Spinal cord (tissue), 10 donors: ENCODE measurements around the gene KLHDC10. TPM values are rescaled to one million over a fixed set of nuclear protein-coding genes. Genes with fewer than 3 reads are reported as not detected.
"Not testable (repeated sequence)": the region's sequence is repeated elsewhere in the genome, so short reads cannot be mapped to it uniquely, and the experiment has no call there.

Experiments used
- DNase-seq, 6 donors: peaks; one replicate each; pipeline versions ENCODE4 v3.0.0 to v3.0.0-alpha.2; 2013 to 2015; ENCODE audit warnings: low spot score in 6 of 6, low read depth in 4 of 6
- H3K27ac ChIP-seq: one replicate; pipeline ENCODE4 v1.5.1; 2013; ENCODE audit warnings: low read depth, low read length, control low read depth
- H3K27me3 ChIP-seq: one replicate; pipeline ENCODE4 v1.6.1; 2013; ENCODE audit warnings: low read length; ENCODE audit not compliant: control insufficient read depth, insufficient read depth
- H3K36me3 ChIP-seq: one replicate; pipeline ENCODE4 v1.6.1; 2013; ENCODE audit warnings: low read length; ENCODE audit not compliant: control insufficient read depth, insufficient read depth
- H3K4me1 ChIP-seq: one replicate; pipeline ENCODE4 v1.6.1; 2013; ENCODE audit warnings: low read length; ENCODE audit not compliant: control insufficient read depth, insufficient read depth
- H3K4me3 ChIP-seq: one replicate; pipeline ENCODE4 v1.5.1; 2013; ENCODE audit warnings: low read depth, low read length, control low read depth
- H3K9me3 ChIP-seq: one replicate; pipeline ENCODE4 v1.6.1; 2013; ENCODE audit warnings: low read length; ENCODE audit not compliant: control insufficient read depth, insufficient read depth
- WGBS: methylation state at CpG from one replicate; pipeline ENCODE4 v1.1.5; 2013; ENCODE audit warnings: missing lambda C conversion rate; ENCODE audit not compliant: insufficient coverage; 5-methylcytosine and 5-hydroxymethylcytosine counted together
- polyA plus RNA-seq, 2 donors: library from polyadenylated mRNA; unstranded; fragments of 120-200 nt; gene quantifications; one replicate each; pipeline ENCODE4 v1.2.1, GENCODE V29; 2013; ENCODE audit not compliant: insufficient read length in 2 of 2
- total RNA-seq, 2 donors: library from RNA; depleted of rRNA in 1 of 2; stranded (reverse); fragments of 120-200 nt in 1 of 2; fragments of >200 nt in 1 of 2; gene quantifications; one replicate each; pipeline versions ENCODE4 v1.2.3 to v1.2.4, GENCODE V29; 2013 to 2014
- donor health status: healthy.

Gene KLHDC10
- total and polyA plus RNA-seq, 4 donors, result 40.8 to 77.3 (median 45.0) TPM

DNA sequence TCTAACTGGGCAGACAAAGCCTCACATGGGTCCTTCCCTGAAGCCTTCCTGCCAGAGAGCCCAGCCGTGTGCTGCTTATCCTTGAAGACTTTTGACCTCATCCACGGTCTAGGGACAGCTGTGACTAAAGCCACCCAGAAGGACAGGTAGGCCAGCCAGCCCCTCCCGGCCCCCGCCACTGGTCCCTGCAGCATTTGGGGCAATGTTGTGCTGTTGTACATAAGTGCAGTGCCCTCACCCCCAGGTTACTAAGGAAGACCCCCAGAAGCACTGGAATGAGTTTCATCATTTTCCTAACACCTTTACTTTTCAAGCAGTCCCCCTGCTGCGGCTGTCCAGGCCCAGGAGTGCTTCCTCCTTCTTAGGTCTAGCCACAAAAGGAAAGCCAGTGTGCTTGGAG, 91.9 kb downstream of the KLHDC10 start:
- H3K4me1 ChIP-seq, result no peaks in the 10 kb centered on the region
- no peaks in the 10 kb centered on the region for H3K9me3 ChIP-seq
- H3K27me3 ChIP-seq, result no peaks in the 10 kb centered on the region
- H3K27ac ChIP-seq, result no peak overlapping the region
- 93% methylated on average over 4 of the region's 5 CpGs for WGBS
- no peak for DNase-seq
- no peak overlapping the region for H3K4me3 ChIP-seq
- peaks cover 7% of the 10 kb centered on the region for H3K36me3 ChIP-seq

DNA sequence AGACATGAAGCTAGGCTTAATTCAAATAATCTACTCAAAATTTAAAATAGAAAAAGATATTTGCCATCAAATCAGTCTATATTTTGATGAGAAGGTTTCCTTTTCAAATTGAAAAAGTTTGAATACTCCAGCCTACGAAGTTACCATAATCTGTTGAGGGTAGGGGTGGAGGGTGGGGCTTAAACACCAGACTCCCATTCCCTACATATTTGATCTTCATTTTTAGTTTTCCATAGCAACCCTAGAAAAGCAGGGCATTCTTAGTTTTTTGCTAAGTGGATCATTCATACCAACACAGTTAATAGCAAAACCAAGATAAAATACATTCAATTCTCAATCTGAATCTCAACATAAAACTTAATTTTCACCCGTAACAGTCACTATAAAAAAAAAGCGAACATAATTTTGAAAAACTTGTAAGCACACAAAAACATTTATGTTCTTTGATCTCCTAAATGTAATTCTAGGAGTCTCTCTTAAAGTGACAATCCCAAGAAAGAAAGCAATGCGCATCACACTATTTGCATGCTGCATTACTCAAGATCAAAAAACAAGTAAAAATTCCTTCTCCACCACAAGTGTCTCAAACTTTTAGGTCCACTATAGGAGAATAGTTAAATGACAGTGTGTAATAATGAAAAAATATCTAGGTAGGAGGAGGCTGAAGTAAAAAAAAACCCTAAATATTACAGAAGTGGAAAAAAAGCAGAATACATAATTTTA, 104.1 kb downstream of the KLHDC10 start:
- DNase-seq, result no peak
- no peaks in the 10 kb centered on the region for H3K9me3 ChIP-seq
- no peak overlapping the region for H3K27ac ChIP-seq
- H3K4me3 ChIP-seq, result no peak overlapping the region
- H3K36me3 ChIP-seq, result peaks cover 11% of the 10 kb centered on the region
- no CpG with 5 or more reads among the region's 4 CpGs for WGBS
- H3K4me1 ChIP-seq, result no peaks in the 10 kb centered on the region
- no peaks in the 10 kb centered on the region for H3K27me3 ChIP-seq

- no peak for DNase-seq
- no peaks in the 10 kb centered on the region for H3K4me1 ChIP-seq
- H3K27me3 ChIP-seq, result no peaks in the 10 kb centered on the region
- H3K27ac ChIP-seq, result no peak overlapping the region
- no peaks in the 10 kb centered on the region for H3K9me3 ChIP-seq
- peaks cover 13% of the 10 kb centered on the region for H3K36me3 ChIP-seq
- no CpG with 5 or more reads among the region's 4 CpGs for WGBS
- no peak overlapping the region for H3K4me3 ChIP-seq
Observed at GRCh38 chr7:130178251-130178650, 107.9 kb downstream of the KLHDC10 start.

GRCh38 chr7:130179631-130180030, 109.3 kb downstream of the KLHDC10 start:
- Histone ChIP-seq H3K27ac (no peak overlapping the region), H3K36me3 (peaks cover 13% of the 10 kb centered on the region), H3K4me3 (no peak overlapping the region), H3K9me3 (no peaks in the 10 kb centered on the region), H3K4me1 (no peaks in the 10 kb centered on the region), H3K27me3 (no peaks in the 10 kb centered on the region)
- DNase-seq, result no peak
- no CpG with 5 or more reads among the region's 2 CpGs for whole genome bisulfite sequencing

GRCh38 chr7:130180571-130181262, 110.4 kb downstream of the KLHDC10 start:
- no peak for DNase-seq
- no peak overlapping the region for H3K27ac ChIP-seq
- 100% methylated on average over 2 of the region's 9 CpGs for WGBS
- H3K27me3 ChIP-seq, result no peaks in the 10 kb centered on the region
- H3K4me3 ChIP-seq, result no peak overlapping the region
- no peaks in the 10 kb centered on the region for H3K9me3 ChIP-seq
- H3K4me1 ChIP-seq, result no peaks in the 10 kb centered on the region
- H3K36me3 ChIP-seq, result peaks cover 11% of the 10 kb centered on the region

DNA sequence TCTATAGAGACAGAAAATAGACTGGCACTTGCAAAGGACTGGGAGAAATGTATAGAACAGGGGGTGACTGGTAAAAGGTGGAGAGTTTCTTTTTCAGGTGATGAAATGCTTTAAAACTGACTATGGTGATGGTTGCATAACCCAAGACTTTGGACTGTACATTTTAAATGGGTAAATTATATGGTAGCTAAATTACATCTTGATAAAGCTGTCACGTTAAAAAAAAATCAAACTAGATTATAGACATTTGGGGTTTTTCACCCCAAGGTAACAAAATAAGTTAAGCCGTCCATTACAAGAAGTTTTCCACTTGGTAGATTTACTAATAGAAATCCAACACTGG, 110.9 kb downstream of the KLHDC10 start:
- H3K27me3 ChIP-seq, result no peaks in the 10 kb centered on the region
- WGBS, result no CpG with 5 or more reads among the region's 2 CpGs
- DNase-seq, result no peak
- H3K9me3 ChIP-seq, result no peaks in the 10 kb centered on the region
- H3K27ac ChIP-seq, result no peak overlapping the region
- no peak overlapping the region for H3K4me3 ChIP-seq
- no peaks in the 10 kb centered on the region for H3K4me1 ChIP-seq
- H3K36me3 ChIP-seq, result peaks cover 7% of the 10 kb centered on the region

DNA sequence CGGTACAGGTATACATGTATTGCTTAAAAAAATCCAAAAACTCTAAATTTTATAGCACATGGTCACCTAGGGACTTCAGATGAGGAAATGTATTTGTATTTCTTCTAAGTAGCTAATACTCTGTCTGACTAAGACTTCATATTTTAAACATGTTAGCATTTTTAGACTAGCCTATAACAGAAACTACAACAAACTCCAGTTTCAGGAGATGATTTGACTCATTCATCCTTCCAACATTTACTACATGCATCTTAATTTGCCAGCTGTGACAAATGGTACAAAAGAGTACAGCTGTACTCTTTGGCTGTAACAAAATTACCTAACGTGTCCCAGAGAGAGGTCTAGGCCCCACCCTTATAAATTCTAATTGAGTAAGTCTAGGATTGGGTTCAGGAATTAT, 112.7 kb downstream of the KLHDC10 start:
- DNase-seq, result no peak
- no peaks in the 10 kb centered on the region for H3K27me3 ChIP-seq
- no peaks in the 10 kb centered on the region for H3K9me3 ChIP-seq
- WGBS, result no CpG with 5 or more reads among the region's 2 CpGs
- H3K4me1 ChIP-seq, result no peaks in the 10 kb centered on the region
- H3K27ac ChIP-seq, result no peak overlapping the region
- H3K4me3 ChIP-seq, result no peak overlapping the region
- peaks cover 6% of the 10 kb centered on the region for H3K36me3 ChIP-seq

DNA sequence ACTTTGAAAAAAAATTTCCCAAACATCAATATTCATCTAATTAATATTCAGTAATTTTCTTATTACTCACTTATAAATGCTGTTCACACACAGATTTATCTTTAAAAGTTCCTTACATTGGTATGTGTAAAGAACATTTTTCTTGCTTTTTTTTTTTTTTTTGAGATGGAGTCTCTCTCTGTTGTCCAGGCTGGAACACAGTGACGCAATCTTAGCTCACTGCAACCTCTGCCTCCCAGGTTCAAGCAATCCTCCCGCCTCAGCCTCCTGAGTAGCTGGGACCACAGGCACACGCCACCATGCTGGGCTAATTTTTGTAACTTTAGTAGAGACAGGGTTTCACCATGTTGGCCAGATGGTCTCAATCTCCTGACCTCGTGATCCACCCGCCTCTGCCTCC, 114.0 kb downstream of the KLHDC10 start:
- WGBS, result 72% methylated on average over 2 of the region's 5 CpGs
- DNase-seq, H3K36me3 ChIP-seq, H3K4me3 ChIP-seq, H3K9me3 ChIP-seq, H3K27ac ChIP-seq, H3K4me1 ChIP-seq, H3K27me3 ChIP-seq: not testable (repeated sequence)
